HepG2 (cell line): ENCODE results near the gene MAJIN. TPM values are rescaled to one million over a fixed set of nuclear protein-coding genes. Genes with fewer than 3 reads are reported as not detected.

Experiments
- ATAC-seq: fragments of 200-7000 bp; cut with Tn5 transposase; 3 replicates; pipeline ENCODE4 v1.9.1; 2020; ENCODE audit warnings: mild to moderate bottlenecking, moderate library complexity
- BruUV-seq: library from RNA; stranded (reverse); fragments of 400-500 nt; replicated peaks from 2 replicates; lab custom pipeline; 2021; lab: Mats Ljungman, UMichigan
- CTCF ChIA-PET: fragments of 300-600 bp; formaldehyde crosslinking; extraction: SDS; loops from one replicate; lab custom pipeline; 2021; ENCODE audit warnings: low total read pairs, inconsistent platforms, low intra/inter-chr PET ratio; lab: Yijun Ruan, JAX
- POLR2A ChIA-PET: fragments of 350-600 bp; sonication (Branson Sonifier 250); formaldehyde crosslinking; loops from one replicate; lab custom pipeline; 2020; ENCODE audit warnings: antibody characterized with exemption, inconsistent platforms; lab: Yijun Ruan, JAX
- DNase-seq: peaks from one replicate; pipeline ENCODE4 v3.0.0-alpha.2; 2015; ENCODE audit warnings: low spot score
- FAIRE-seq: peaks from 3 replicates; lab custom pipeline; 2011; peaks lifted over from hg19 to GRCh38; lab: Jason Lieb, UNC
- H2AFZ ChIP-seq: one replicate; pipeline ENCODE4 v1.6.1; 2011; ENCODE audit warnings: low read length, inconsistent platforms
- H3K27ac ChIP-seq: fragments of 300-600 bp; 3 replicates; pipeline ENCODE4 v1.8.0; 2011; ENCODE audit warnings: mixed run types, mild to moderate bottlenecking, mixed read lengths, low read length, inconsistent platforms; ENCODE audit not compliant: insufficient read depth; ENCODE audit errors: extremely low read length
- H3K27me3 ChIP-seq, 2 experiments: fragments of 200-600 bp in 1 of 2; 2 replicates in 1 of 2; 3 replicates in 1 of 2; pipeline versions ENCODE4 v1.6.0 to v1.8.0; 2011; ENCODE audit warnings: low read length in 2 of 2, mild to moderate bottlenecking in 2 of 2, moderate library complexity in 2 of 2, inconsistent platforms in 1 of 2; ENCODE audit not compliant: insufficient read depth in 2 of 2, control insufficient read depth in 1 of 2
- H3K36me3 ChIP-seq, 2 experiments: fragments of 200-600 bp in 1 of 2; replicated peaks in 1 of 2; 2 replicates in 1 of 2; 3 replicates in 1 of 2; pipeline versions ENCODE4 v1.5.1 to v1.8.0; 2011; ENCODE audit warnings: low read length in 2 of 2, inconsistent platforms in 1 of 2; ENCODE audit not compliant: insufficient read depth in 2 of 2, control insufficient read depth in 1 of 2
- H3K4me1 ChIP-seq: 2 replicates; pipeline ENCODE4 v1.5.1; 2012; ENCODE audit warnings: low read length, inconsistent platforms; ENCODE audit not compliant: insufficient read depth
- H3K4me2 ChIP-seq: 2 replicates; pipeline ENCODE4 v1.6.0; 2011; ENCODE audit warnings: low read depth, low read length, inconsistent platforms
- H3K4me3 ChIP-seq, 3 experiments: fragments of 200-600 bp in 1 of 3; sonication (generic), shearing (Covaris generic) in 1 of 3; replicated peaks in 1 of 3; 2 replicates each; pipeline ENCODE4 v1.5.1; 2011 to 2016; ENCODE audit warnings: low read length in 3 of 3, inconsistent platforms in 2 of 3, low read depth in 2 of 3, mild to moderate bottlenecking in 2 of 3, control low read depth in 1 of 3, mixed read lengths in 1 of 3; ENCODE audit not compliant: insufficient read depth in 1 of 3
- H3K79me2 ChIP-seq: one replicate; pipeline ENCODE4 v1.6.1; 2011; ENCODE audit warnings: low read length, inconsistent platforms; ENCODE audit not compliant: insufficient read depth
- H3K9ac ChIP-seq: 2 replicates; pipeline ENCODE4 v1.6.0; 2011; ENCODE audit warnings: mild to moderate bottlenecking, low read depth, low read length, inconsistent platforms; ENCODE audit not compliant: insufficient read depth
- H3K9me3 ChIP-seq: 2 replicates; pipeline ENCODE4 v1.5.1; 2012; ENCODE audit warnings: mild to moderate bottlenecking, low read length
- H4K20me1 ChIP-seq: 2 replicates; pipeline ENCODE4 v1.6.0; 2011; ENCODE audit warnings: inconsistent platforms, mild to moderate bottlenecking, low read length, moderate library complexity; ENCODE audit not compliant: insufficient read depth
- CAMTA2 ChIP-seq: sonication (generic); formaldehyde crosslinking; IDR thresholded peaks from 2 replicates; pipeline ENCODE4 v1.4.0; 2020; ENCODE audit warnings: mild to moderate bottlenecking, missing genetic modification reagents, borderline replicate concordance
- CCAR2 ChIP-seq: fragments of 200-400 bp; formaldehyde crosslinking; optimal IDR thresholded peaks from 2 replicates; pipeline ENCODE3; 2018; ENCODE audit warnings: low read depth, mild to moderate bottlenecking, low read length, moderate library complexity
- EHMT2 ChIP-seq: fragments of 200-600 bp; sonication (generic); IDR thresholded peaks from 2 replicates; pipeline ENCODE4 v1.7.0; 2017; ENCODE audit warnings: antibody characterized with exemption, low read depth, low read length, borderline replicate concordance
- KDM5A ChIP-seq: fragments of 200-600 bp; sonication (generic); IDR thresholded peaks from 2 replicates; pipeline ENCODE4 v1.7.0; 2018; ENCODE audit warnings: antibody characterized with exemption, mild to moderate bottlenecking, low read length, borderline replicate concordance
- MEIS2 ChIP-seq: sonication (generic); formaldehyde crosslinking; IDR thresholded peaks from 2 replicates; pipeline ENCODE4 v1.9.0; 2021; ENCODE audit warnings: mild to moderate bottlenecking, missing genetic modification reagents
- POGK ChIP-seq: sonication (generic); formaldehyde crosslinking; conservative IDR thresholded peaks from 2 replicates; pipeline ENCODE4 v1.8.0; 2022; ENCODE audit warnings: mild to moderate bottlenecking, moderate library complexity, missing genetic modification reagents
- POGZ ChIP-seq: sonication (generic); formaldehyde crosslinking; IDR thresholded peaks from 2 replicates; pipeline ENCODE4 v1.4.0; 2020; ENCODE audit warnings: mild to moderate bottlenecking, missing genetic modification reagents
- RCOR2 ChIP-seq: IDR thresholded peaks from 2 replicates; pipeline ENCODE4 v1.6.1; 2016; ENCODE audit warnings: missing biosample characterization, missing genetic modification reagents
- ZIK1 ChIP-seq: sonication (generic); formaldehyde crosslinking; IDR thresholded peaks from 2 replicates; pipeline ENCODE4 v1.5.0; 2020; ENCODE audit warnings: mild to moderate bottlenecking, low read depth, missing genetic modification reagents, borderline replicate concordance
- ZNF18 ChIP-seq: sonication (generic); formaldehyde crosslinking; IDR thresholded peaks from 2 replicates; pipeline ENCODE4 v1.8.0; 2022; ENCODE audit warnings: mild to moderate bottlenecking, missing genetic modification reagents; ENCODE audit not compliant: insufficient replicate concordance
- ZNF274 ChIP-seq: sonication (generic); formaldehyde crosslinking; IDR thresholded peaks from 2 replicates; pipeline ENCODE4 v1.5.1; 2020; ENCODE audit warnings: mild to moderate bottlenecking, missing genetic modification reagents
- ZNF350 ChIP-seq: sonication (generic); formaldehyde crosslinking; IDR thresholded peaks from 2 replicates; pipeline ENCODE4 v1.4.0; 2020; ENCODE audit warnings: mild to moderate bottlenecking, low read depth, missing genetic modification reagents, borderline replicate concordance
- ZNF768 ChIP-seq: sonication (generic); formaldehyde crosslinking; IDR thresholded peaks from 2 replicates; pipeline ENCODE4 v1.4.0; 2020; ENCODE audit warnings: missing genetic modification reagents
- ZNF782 ChIP-seq: sonication (generic); formaldehyde crosslinking; IDR thresholded peaks from 2 replicates; pipeline ENCODE4 v1.4.0; 2020; ENCODE audit warnings: missing genetic modification reagents, mild to moderate bottlenecking, borderline replicate concordance
- ZNF788 ChIP-seq: sonication (generic); formaldehyde crosslinking; IDR thresholded peaks from 2 replicates; pipeline ENCODE4 v1.5.0; 2020; ENCODE audit warnings: mild to moderate bottlenecking, missing genetic modification reagents, borderline replicate concordance
- ZNF790 ChIP-seq: sonication (generic); formaldehyde crosslinking; IDR thresholded peaks from 2 replicates; pipeline ENCODE4 v1.8.0; 2022; ENCODE audit warnings: missing genetic modification reagents, mild to moderate bottlenecking, borderline replicate concordance
- ZSCAN31 ChIP-seq: sonication (generic); formaldehyde crosslinking; IDR thresholded peaks from 2 replicates; pipeline ENCODE4 v1.5.0; 2020; ENCODE audit warnings: low read depth, mild to moderate bottlenecking, missing genetic modification reagents
- ZXDC ChIP-seq: sonication (generic); formaldehyde crosslinking; IDR thresholded peaks from 2 replicates; pipeline ENCODE4 v1.5.0; 2020; ENCODE audit warnings: mild to moderate bottlenecking, missing genetic modification reagents
- whole genome bisulfite sequencing: methylation state at CpG from one replicate; pipeline ENCODE4 v1.1.6; 2017; ENCODE audit warnings: low lambda C conversion rate; 5-methylcytosine and 5-hydroxymethylcytosine counted together
- in situ Hi-C: cut with HindIII; loops from 2 replicates; pipeline ENCODE4 v1.10.0; 2017; ENCODE audit warnings: low pct_unique_long_range_greater_than_20kb; ENCODE audit not compliant: extremely low pct_ligation_motif_present
- intact Hi-C: fragments of 100-400 bp; cut with micrococcal nuclease; formaldehyde crosslinking; loops from one replicate; pipeline ENCODE4 v1.10.0; 2022; ENCODE audit not compliant: unreplicated experiment
- polyA plus RNA-seq, 8 experiments: library from polyadenylated mRNA; depleted of rRNA in 3 of 8; stranded (reverse) in 7 of 8; unstranded in 1 of 8; fragments of >200 nt; fragmentation: Illumina TruSeq in 4 of 8; extraction: Trizol in 4 of 8; gene quantifications; 2 replicates each; pipeline versions ENCODE4 v1.2.1 to v1.2.3, GENCODE V29; 2011 to 2016; ENCODE audit warnings: low read depth in 4 of 8, missing spikeins in 1 of 8, mixed read lengths in 1 of 8; ENCODE audit not compliant: insufficient read depth in 1 of 8
- total RNA-seq, 5 experiments: library from RNA; depleted of rRNA; stranded (reverse); fragments of >200 nt; fragmentation: Illumina TruSeq; extraction: Trizol; gene quantifications; 2 replicates each; pipeline ENCODE4 v1.2.3, GENCODE V29; 2016; ENCODE audit warnings: low read depth in 1 of 5

Gene MAJIN
- total and polyA plus RNA-seq, 2 of the 13 experiments (the other 11 are each of a cell fraction or from before 2014, with no cell fraction given): not detected

- ChIA-PET POLR2A (interaction anchor here (0.8 to 11.5 kb wide), 12 partner anchors 9 to 243 kb away, joined by 3 to 132 read pairs (median 6); partner anchors contain the start of genes ARL2, BATF2, CDC42BPG and EHD1), CTCF (interaction anchor here (3.9 kb wide), 1 partner anchor 45 kb away, joined by 72 read pairs; no protein-coding TSS in a partner anchor)
- peak overlapping the region; percentile 80 to 96 (median 95) for H3K4me3 ChIP-seq
- DNase-seq: no peak
- no peaks in the 10 kb centered on the region; a peak in 1 of 5 replicates for H3K27me3 ChIP-seq
- no TSS peak for BruUV-seq
- H3K9me3 ChIP-seq: no peaks in the 10 kb centered on the region
- no peak for ATAC-seq
- no peak for FAIRE-seq
- in situ Hi-C loops: loop anchor here (5.0 kb wide), 2 partner anchors 45 to 105 kb away; no protein-coding TSS in a partner anchor
- H3K27ac ChIP-seq: peak overlapping the region; percentile 88
- 12% methylated on average over 6 of the region's 11 CpGs for WGBS
- H3K4me1 ChIP-seq: peaks cover 64% of the 10 kb centered on the region
- H3K36me3 ChIP-seq: peaks cover 4 to 5% of the 10 kb centered on the region in 2 experiments; a peak in 2 of 5 replicates
- intact Hi-C loops: no loop called here
- H4K20me1 ChIP-seq: peaks cover 10% of the 10 kb centered on the region; the same call in 1 of the 2 replicates
- H3K9ac ChIP-seq: peak overlapping the region; percentile 96
- peaks cover 27% of the 10 kb centered on the region for H3K79me2 ChIP-seq
- H3K4me2 ChIP-seq: peak overlapping the region; percentile 94
- no peak overlapping the region for H2AFZ ChIP-seq
- no peak for TF ChIP-seq ZIK1 (CRISPR knock-in tag)
- 0 out of 2 replicates have a peak, but pooled peaks have one; percentile 11 for TF ChIP-seq CAMTA2 (CRISPR knock-in tag)
- TF ChIP-seq POGZ: no peak
- no peak for TF ChIP-seq ZSCAN31 (CRISPR knock-in tag)
- TF ChIP-seq ZNF18: peak; percentile 46
- TF ChIP-seq CCAR2: no peak
- 0 out of 2 replicates have a peak, but pooled peaks have one; percentile 19 for TF ChIP-seq ZNF788 (CRISPR knock-in tag)
- 0 out of 2 replicates have a peak, but pooled peaks have one; percentile 32 for TF ChIP-seq POGK (CRISPR knock-in tag)
- no peak for TF ChIP-seq EHMT2
- TF ChIP-seq ZNF782 (CRISPR knock-in tag): peak; percentile 12; the same call in 1 of the 2 replicates
- TF ChIP-seq ZXDC (CRISPR knock-in tag): peak; percentile 15; the same call in 1 of the 2 replicates
- no peak for TF ChIP-seq ZNF274 (CRISPR knock-in tag)
- TF ChIP-seq RCOR2: peak; percentile 31; the same call in 1 of the 2 replicates
- no peak for TF ChIP-seq KDM5A
- TF ChIP-seq MEIS2 (CRISPR knock-in tag): 0 out of 2 replicates have a peak, but pooled peaks have one; percentile 40
- no peak; the same call in 1 of the 2 replicates for TF ChIP-seq ZNF350 (CRISPR knock-in tag)
- TF ChIP-seq ZNF768 (CRISPR knock-in tag): peak; percentile 99
- TF ChIP-seq ZNF790: 0 out of 2 replicates have a peak, but pooled peaks have one; percentile 8
These were observed 79.5 kb downstream of the MAJIN start for GRCh38 chr11:64892411-64892831.
